Mononuclear cell (primary cell): ENCODE measurements around the gene LDAH. TPM values are rescaled to one million over a fixed set of nuclear protein-coding genes. Genes with fewer than 3 reads are reported as not detected.
"Not testable (repeated sequence)": the region's sequence is repeated elsewhere in the genome, so short reads cannot be mapped to it uniquely, and the experiment has no call there.

Experiments used
- H3K27me3 ChIP-seq: 2 replicates; pipeline ENCODE4 v1.6.0; 2011; ENCODE audit warnings: low read length, control low read depth; ENCODE audit not compliant: insufficient read depth
- H3K4me1 ChIP-seq: 2 replicates; pipeline ENCODE4 v1.5.1; 2011; ENCODE audit warnings: mild to moderate bottlenecking, low read length, control low read depth; ENCODE audit not compliant: insufficient read depth
- H3K4me3 ChIP-seq: 2 replicates; pipeline ENCODE4 v1.5.1; 2011; ENCODE audit warnings: mild to moderate bottlenecking, low read length, moderate library complexity
- H3K9me3 ChIP-seq: 2 replicates; pipeline ENCODE4 v1.5.1; 2011; ENCODE audit warnings: low read depth, mild to moderate bottlenecking, control low read depth, low read length
- total RNA-seq: library from RNA; depleted of rRNA; stranded (reverse); fragments of >200 nt; gene quantifications from one replicate; pipeline ENCODE4 v1.2.3, GENCODE V29; 2012

LDAH gene
- total RNA-seq, 1 donor = 5.2 TPM

DNA sequence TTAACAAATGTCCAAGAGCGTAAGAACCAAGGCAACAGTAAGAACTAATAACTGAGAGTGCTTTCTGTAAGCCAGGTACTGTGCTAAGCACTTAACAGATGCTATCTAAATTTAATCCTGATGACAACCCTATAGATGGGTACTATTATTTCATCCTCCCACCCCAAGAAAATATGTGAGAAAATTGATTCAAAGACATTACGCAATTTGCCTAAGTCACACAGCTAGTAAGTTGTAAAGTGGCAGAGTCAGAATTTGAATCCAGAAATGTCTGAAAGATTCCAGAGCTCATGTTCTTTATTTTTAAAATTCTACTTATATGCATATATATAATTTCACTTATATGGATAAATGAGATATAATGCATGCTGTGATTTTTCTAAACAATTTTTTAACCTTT lies 10.1 kb downstream of the LDAH start:
- no peaks in the 10 kb centered on the region for H3K9me3 ChIP-seq
- H3K4me3 ChIP-seq = no peak overlapping the region
- no peaks in the 10 kb centered on the region for H3K27me3 ChIP-seq
- no peaks in the 10 kb centered on the region for H3K4me1 ChIP-seq

GRCh38 chr2:20806286-20806685 lies 16.6 kb downstream of the LDAH start:
- no peaks in the 10 kb centered on the region for H3K9me3 ChIP-seq

GRCh38 chr2:20803974-20804373 lies 18.9 kb downstream of the LDAH start:
- no peaks in the 10 kb centered on the region for H3K4me1 ChIP-seq
- no peak overlapping the region for H3K4me3 ChIP-seq
- H3K27me3 ChIP-seq = no peaks in the 10 kb centered on the region

More at GRCh38 chr2:20806286-20806685, 16.6 kb downstream of the LDAH start:
- H3K4me1 ChIP-seq = no peaks in the 10 kb centered on the region
- no peak overlapping the region for H3K4me3 ChIP-seq
- H3K27me3 ChIP-seq = no peaks in the 10 kb centered on the region

GRCh38 chr2:20803226-20803682 lies 19.6 kb downstream of the LDAH start:
- H3K4me1 ChIP-seq = no peaks in the 10 kb centered on the region
- H3K4me3 ChIP-seq = no peak overlapping the region

More at GRCh38 chr2:20803974-20804373, 18.9 kb downstream of the LDAH start:
- H3K9me3 ChIP-seq = no peaks in the 10 kb centered on the region

GRCh38 chr2:20797096-20797495 lies 25.8 kb downstream of the LDAH start:
- no peak overlapping the region for H3K4me3 ChIP-seq

More at GRCh38 chr2:20803226-20803682, 19.6 kb downstream of the LDAH start:
- Histone ChIP-seq H3K27me3 (no peaks in the 10 kb centered on the region), H3K9me3 (no peaks in the 10 kb centered on the region)

DNA sequence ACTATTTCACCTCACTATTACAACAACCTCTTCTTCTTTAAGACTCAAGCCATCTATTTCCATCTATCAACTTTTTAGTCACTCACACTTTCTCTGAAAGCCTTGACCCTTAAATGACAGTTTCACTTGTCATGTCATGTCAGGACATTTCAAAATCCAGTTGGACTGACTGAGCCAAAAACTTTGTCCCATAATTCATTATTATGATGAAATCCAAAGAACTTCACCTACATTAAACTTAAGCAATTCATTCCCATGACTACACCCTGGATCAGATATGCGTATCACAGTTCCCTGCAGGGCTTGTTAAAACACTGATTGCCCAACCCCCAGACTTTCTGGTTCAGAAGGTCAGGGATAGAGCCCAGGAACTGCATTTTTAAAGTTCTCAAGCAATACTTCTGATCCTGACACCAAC lies 26.5 kb downstream of the LDAH start:
- Histone ChIP-seq H3K4me1 (no peaks in the 10 kb centered on the region), H3K27me3 (no peaks in the 10 kb centered on the region), H3K9me3 (no peaks in the 10 kb centered on the region), H3K4me3 (no peak overlapping the region)

More at GRCh38 chr2:20797096-20797495, 25.8 kb downstream of the LDAH start:
- no peaks in the 10 kb centered on the region for H3K27me3 ChIP-seq
- no peaks in the 10 kb centered on the region for H3K9me3 ChIP-seq
- no peaks in the 10 kb centered on the region for H3K4me1 ChIP-seq

DNA sequence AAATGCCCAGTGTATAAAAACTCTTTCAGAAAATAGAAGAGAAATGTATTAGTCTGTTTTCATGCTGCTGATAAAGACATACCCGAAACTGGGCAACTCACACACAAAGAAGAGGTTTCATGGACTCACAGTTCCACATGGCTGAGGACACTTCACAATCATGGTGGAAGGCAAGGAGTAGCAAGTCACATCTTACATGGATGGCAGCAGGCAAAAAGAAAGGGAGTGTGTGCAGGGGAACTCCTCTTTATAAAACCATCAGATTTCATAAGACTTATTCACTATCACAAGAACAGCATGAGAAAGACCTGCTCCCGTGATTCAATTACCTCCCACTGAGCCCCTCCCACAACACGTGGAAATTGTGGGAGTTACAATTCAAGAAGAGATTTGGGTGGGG lies 29.0 kb downstream of the LDAH start:
- H3K4me1 ChIP-seq, H3K4me3 ChIP-seq, H3K9me3 ChIP-seq, H3K27me3 ChIP-seq: not testable (repeated sequence)

GRCh38 chr2:20781656-20782265 lies 41.1 kb downstream of the LDAH start:
- no peaks in the 10 kb centered on the region for H3K9me3 ChIP-seq
- no peak overlapping the region for H3K4me3 ChIP-seq
- H3K4me1 ChIP-seq = no peaks in the 10 kb centered on the region
- no peaks in the 10 kb centered on the region for H3K27me3 ChIP-seq

- Histone ChIP-seq H3K4me1 (no peaks in the 10 kb centered on the region), H3K4me3 (no peak overlapping the region), H3K27me3 (no peaks in the 10 kb centered on the region), H3K9me3 (no peaks in the 10 kb centered on the region)
Observed at GRCh38 chr2:20771299-20771698, 51.6 kb downstream of the LDAH start.

- Histone ChIP-seq H3K9me3 (no peaks in the 10 kb centered on the region), H3K27me3 (no peaks in the 10 kb centered on the region), H3K4me3 (no peak overlapping the region), H3K4me1 (no peaks in the 10 kb centered on the region)
Observed at GRCh38 chr2:20766798-20767644, 55.9 kb downstream of the LDAH start.

- H3K4me3 ChIP-seq = no peak overlapping the region
- H3K4me1 ChIP-seq = no peaks in the 10 kb centered on the region
- H3K9me3 ChIP-seq = no peaks in the 10 kb centered on the region
- H3K27me3 ChIP-seq = no peaks in the 10 kb centered on the region
Observed at GRCh38 chr2:20766213-20766612, 56.7 kb downstream of the LDAH start.

- Histone ChIP-seq H3K27me3 (no peaks in the 10 kb centered on the region), H3K4me1 (no peaks in the 10 kb centered on the region), H3K4me3 (no peak overlapping the region), H3K9me3 (no peaks in the 10 kb centered on the region)
Observed at GRCh38 chr2:20762945-20763683, 59.8 kb downstream of the LDAH start.

- H3K4me1 ChIP-seq = no peaks in the 10 kb centered on the region
- no peaks in the 10 kb centered on the region for H3K9me3 ChIP-seq
- H3K27me3 ChIP-seq = no peaks in the 10 kb centered on the region
- no peak overlapping the region for H3K4me3 ChIP-seq
Observed at GRCh38 chr2:20759487-20759886, 63.4 kb downstream of the LDAH start.

DNA sequence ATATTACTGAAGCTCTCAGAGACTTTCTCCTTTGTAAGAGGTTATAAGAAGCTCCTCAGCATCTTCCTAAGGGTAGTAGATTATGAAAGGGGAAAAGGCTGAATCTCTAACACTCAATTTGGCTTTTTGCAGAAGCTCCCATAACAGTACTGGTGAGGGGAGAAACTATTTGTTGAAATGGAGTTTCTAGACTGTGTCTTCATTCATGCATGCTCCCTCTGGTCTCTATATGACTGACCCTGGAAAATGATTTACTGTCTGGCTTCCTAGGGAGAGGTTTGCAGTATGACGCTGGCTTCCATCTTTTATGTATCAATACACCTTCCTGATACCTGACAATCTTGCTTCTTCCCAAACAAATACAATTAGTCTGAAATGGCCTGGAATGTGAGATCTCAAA lies 63.9 kb downstream of the LDAH start:
- Histone ChIP-seq H3K27me3 (no peaks in the 10 kb centered on the region), H3K4me1 (no peaks in the 10 kb centered on the region), H3K9me3 (no peaks in the 10 kb centered on the region), H3K4me3 (no peak overlapping the region)
